IMR-90 (cell line): ENCODE data around the gene FOXN3. TPM values are rescaled to one million over a fixed set of nuclear protein-coding genes. Genes with fewer than 3 reads are reported as not detected.

ENCODE experiments used
- ATAC-seq: fragments of 200-7000 bp; cut with Tn5 transposase; 2 replicates; pipeline ENCODE4 v1.9.1; 2020; ENCODE audit warnings: low read depth, mild to moderate bottlenecking, moderate library complexity
- BruUV-seq: library from RNA; stranded (reverse); fragments of 400-500 nt; replicated peaks from 2 replicates; lab custom pipeline; 2021; lab: Mats Ljungman, UMichigan
- CTCF ChIA-PET: fragments of 300-600 bp; formaldehyde crosslinking; extraction: SDS; loops from one replicate; lab custom pipeline; 2021; ENCODE audit warnings: antibody characterized with exemption; lab: Yijun Ruan, JAX
- POLR2A ChIA-PET: fragments of 300-600 bp; sonication (Branson Sonifier 250); formaldehyde crosslinking; loops from one replicate; lab custom pipeline; 2022; ENCODE audit warnings: antibody characterized with exemption; ENCODE audit not compliant: unreplicated experiment; lab: Charles Lee
- DNase-seq: peaks from one replicate; pipeline ENCODE4 v3.0.0; 2013
- H2AFZ ChIP-seq: replicated peaks from 2 replicates; pipeline ENCODE3; 2013; ENCODE audit warnings: low read length, mild to moderate bottlenecking; ENCODE audit not compliant: poor library complexity
- H2AK5ac ChIP-seq: 2 replicates; pipeline ENCODE4 v1.6.1; 2013; ENCODE audit warnings: low read depth, low read length, inconsistent platforms
- H2AK9ac ChIP-seq: replicated peaks from 2 replicates; pipeline ENCODE3; 2013; ENCODE audit warnings: mild to moderate bottlenecking, low read depth, low read length, moderate library complexity; ENCODE audit not compliant: poor library complexity
- H2BK120ac ChIP-seq: 2 replicates; pipeline ENCODE4 v1.6.1; 2013; ENCODE audit warnings: low read depth, low read length, inconsistent platforms
- H2BK15ac ChIP-seq: 3 replicates; pipeline ENCODE4 v1.6.1; 2013; ENCODE audit warnings: low read depth, low read length, inconsistent platforms
- H2BK20ac ChIP-seq: 2 replicates; pipeline ENCODE4 v1.6.1; 2013; ENCODE audit warnings: low read depth, mild to moderate bottlenecking, inconsistent platforms, low read length, moderate library complexity
- H2BK5ac ChIP-seq: 2 replicates; pipeline ENCODE4 v1.6.1; 2013; ENCODE audit warnings: mild to moderate bottlenecking, low read depth, low read length, inconsistent platforms; ENCODE audit not compliant: poor library complexity, severe bottlenecking
- H3K14ac ChIP-seq: replicated peaks from 2 replicates; pipeline ENCODE4 v1.6.1; 2013; ENCODE audit warnings: low read depth, low read length, inconsistent platforms
- H3K18ac ChIP-seq: 2 replicates; pipeline ENCODE4 v1.6.1; 2013; ENCODE audit warnings: low read depth, low read length, control low read depth
- H3K23ac ChIP-seq: 2 replicates; pipeline ENCODE4 v1.6.1; 2013; ENCODE audit warnings: low read depth, low read length, inconsistent platforms
- H3K27ac ChIP-seq: 2 replicates; pipeline ENCODE4 v1.5.1; 2013; ENCODE audit warnings: mild to moderate bottlenecking, control low read depth, low read length; ENCODE audit not compliant: insufficient read depth
- H3K27me3 ChIP-seq: 2 replicates; pipeline ENCODE4 v1.6.1; 2013; ENCODE audit warnings: low read length; ENCODE audit not compliant: control insufficient read depth, insufficient read depth
- H3K36me3 ChIP-seq: 2 replicates; pipeline ENCODE4 v1.6.1; 2013; ENCODE audit warnings: low read length, mixed read lengths; ENCODE audit not compliant: control insufficient read depth, insufficient read depth
- H3K4ac ChIP-seq: 2 replicates; pipeline ENCODE4 v1.6.1; 2013; ENCODE audit warnings: low read depth, low read length, inconsistent platforms
- H3K4me1 ChIP-seq: 2 replicates; pipeline ENCODE4 v1.6.1; 2013; ENCODE audit warnings: low read length, mixed read lengths; ENCODE audit not compliant: control insufficient read depth, insufficient read depth
- H3K4me2 ChIP-seq: 2 replicates; pipeline ENCODE4 v1.6.1; 2013; ENCODE audit warnings: low read depth, mild to moderate bottlenecking, control low read depth, low read length, moderate library complexity
- H3K4me3 ChIP-seq: 2 replicates; pipeline ENCODE4 v1.5.1; 2013; ENCODE audit warnings: low read depth, mild to moderate bottlenecking, control low read depth, low read length, moderate library complexity; ENCODE audit not compliant: insufficient read depth
- H3K56ac ChIP-seq: 2 replicates; pipeline ENCODE4 v1.6.1; 2013; ENCODE audit warnings: low read length, inconsistent platforms; ENCODE audit not compliant: insufficient read depth; ENCODE audit errors: extremely low read depth
- H3K79me1 ChIP-seq, 2 experiments: 2 replicates each; pipeline ENCODE4 v1.6.1; 2013; ENCODE audit warnings: low read length in 2 of 2, inconsistent platforms in 1 of 2, low read depth in 1 of 2
- H3K9ac ChIP-seq: 2 replicates; pipeline ENCODE4 v1.6.1; 2013; ENCODE audit warnings: low read depth, low read length, control low read depth
- H3K9me1 ChIP-seq: 2 replicates; pipeline ENCODE4 v1.6.1; 2013; ENCODE audit warnings: low read length, inconsistent platforms; ENCODE audit not compliant: insufficient read depth
- H3K9me3 ChIP-seq: 2 replicates; pipeline ENCODE4 v1.6.1; 2013; ENCODE audit warnings: low read length; ENCODE audit not compliant: control insufficient read depth, insufficient read depth
- H4K20me1 ChIP-seq: 2 replicates; pipeline ENCODE4 v1.6.1; 2013; ENCODE audit warnings: low read length, inconsistent platforms; ENCODE audit not compliant: insufficient read depth
- H4K5ac ChIP-seq: 2 replicates; pipeline ENCODE4 v1.6.1; 2013; ENCODE audit warnings: mild to moderate bottlenecking, low read depth, low read length, control low read depth
- H4K8ac ChIP-seq, 2 experiments: 2 replicates each; pipeline ENCODE4 v1.6.1; 2013; ENCODE audit warnings: low read depth in 2 of 2, low read length in 2 of 2, control low read depth in 1 of 2, inconsistent platforms in 1 of 2
- H4K91ac ChIP-seq: 2 replicates; pipeline ENCODE4 v1.6.1; 2013; ENCODE audit warnings: low read depth, low read length, inconsistent platforms; ENCODE audit not compliant: insufficient read depth
- BHLHE40 ChIP-seq: fragments of 150-350 bp; IDR thresholded peaks from 2 replicates; pipeline ENCODE4 v1.6.1; 2016; ENCODE audit warnings: mild to moderate bottlenecking, low read depth, low read length
- CEBPB ChIP-seq: IDR thresholded peaks from 2 replicates; pipeline ENCODE4 v1.6.1; 2012; ENCODE audit warnings: low read depth, low read length, improper control_type of control experiment
- CHD1 ChIP-seq: IDR thresholded peaks from 2 replicates; pipeline ENCODE4 v1.6.1; 2012; ENCODE audit warnings: low read depth, low read length, improper control_type of control experiment
- CTCF ChIP-seq: conservative IDR thresholded peaks from 2 replicates; pipeline ENCODE4 v1.5.1; 2012; ENCODE audit warnings: mild to moderate bottlenecking, low read depth, low read length, improper control_type of control experiment
- FOS ChIP-seq: fragments of 150-350 bp; IDR thresholded peaks from 2 replicates; pipeline ENCODE4 v1.6.1; 2016; ENCODE audit warnings: low read depth, low read length
- MAFK ChIP-seq: IDR thresholded peaks from 2 replicates; pipeline ENCODE4 v1.6.1; 2012; ENCODE audit warnings: low read depth, low read length, improper control_type of control experiment
- MXI1 ChIP-seq: IDR thresholded peaks from 2 replicates; pipeline ENCODE4 v1.6.1; 2012; ENCODE audit warnings: low read depth, mild to moderate bottlenecking, low read length, moderate library complexity, borderline replicate concordance
- NFE2L2 ChIP-seq: fragments of 150-350 bp; IDR thresholded peaks from 2 replicates; pipeline ENCODE4 v1.6.1; 2016; ENCODE audit warnings: low read depth, mild to moderate bottlenecking, low read length
- POLR2A ChIP-seq: IDR thresholded peaks from 2 replicates; pipeline ENCODE4 v1.6.1; 2012; ENCODE audit warnings: mild to moderate bottlenecking, low read depth, low read length
- RAD21 ChIP-seq: IDR thresholded peaks from 2 replicates; pipeline ENCODE4 v1.6.1; 2012; ENCODE audit warnings: low read length, improper control_type of control experiment
- RCOR1 ChIP-seq: IDR thresholded peaks from 2 replicates; pipeline ENCODE4 v1.6.1; 2012; ENCODE audit warnings: mild to moderate bottlenecking, low read length, improper control_type of control experiment; ENCODE audit not compliant: insufficient replicate concordance
- RFX5 ChIP-seq: IDR thresholded peaks from 2 replicates; pipeline ENCODE4 v1.8.0; 2012; ENCODE audit warnings: low read depth, mild to moderate bottlenecking, low read length, moderate library complexity
- SMC3 ChIP-seq: fragments of 150-350 bp; IDR thresholded peaks from 2 replicates; pipeline ENCODE4 v1.6.1; 2016; ENCODE audit warnings: low read depth, mild to moderate bottlenecking, antibody characterized with exemption, low read length, moderate library complexity
- USF2 ChIP-seq: fragments of 150-350 bp; IDR thresholded peaks from 2 replicates; pipeline ENCODE4 v1.6.1; 2017; ENCODE audit warnings: mild to moderate bottlenecking, antibody characterized with exemption, low read length, low read depth
- WGBS, 2 experiments: methylation state at CpG; one replicate each; pipeline versions ENCODE4 v1.1.5 to v1.1.7; 2013; ENCODE audit warnings: missing lambda C conversion rate in 2 of 2; ENCODE audit not compliant: insufficient read length in 1 of 2; ENCODE audit errors: extremely low coverage in 2 of 2; 5-methylcytosine and 5-hydroxymethylcytosine counted together
- dilution Hi-C: fragments of 300-500 bp; cut with HindIII; formaldehyde crosslinking; loops from one replicate; pipeline ENCODE4 v1.14.3; 2018; ENCODE audit warnings: low sequenced_read_pairs; ENCODE audit not compliant: unreplicated experiment
- in situ Hi-C: fragments of 300-500 bp; cut with MboI; formaldehyde crosslinking; loops from 3 replicates; pipeline ENCODE4 v1.14.3; 2019; ENCODE audit warnings: low sequenced_read_pairs, inconsistent platforms, mixed read lengths
- intact Hi-C: fragments of 100-400 bp; cut with micrococcal nuclease; formaldehyde crosslinking; loops from 2 replicates; pipeline ENCODE4 v1.10.0; 2022
- polyA plus RNA-seq, 3 experiments: library from polyadenylated mRNA; depleted of rRNA; stranded (reverse); fragments of >200 nt; gene quantifications; 2 replicates each; pipeline ENCODE4 v1.2.3, GENCODE V29; 2012; ENCODE audit warnings: low replicate concordance in 1 of 3
- total RNA-seq: library from RNA; depleted of rRNA; stranded (reverse); fragments of >200 nt; gene quantifications from 2 replicates; pipeline ENCODE4 v1.2.3, GENCODE V29; 2012
- TF ChIP-seq, protein P1 (sequence below): fragments of 150-350 bp; IDR thresholded peaks from 2 replicates; pipeline ENCODE4 v1.6.1; 2016; ENCODE audit warnings: low read depth, mild to moderate bottlenecking, low read length, moderate library complexity, borderline replicate concordance

Gene FOXN3
- total and polyA plus RNA-seq, 2 of the 4 experiments (the other 2 are of a cell fraction): 22.6 to 33.7 TPM

DNA sequence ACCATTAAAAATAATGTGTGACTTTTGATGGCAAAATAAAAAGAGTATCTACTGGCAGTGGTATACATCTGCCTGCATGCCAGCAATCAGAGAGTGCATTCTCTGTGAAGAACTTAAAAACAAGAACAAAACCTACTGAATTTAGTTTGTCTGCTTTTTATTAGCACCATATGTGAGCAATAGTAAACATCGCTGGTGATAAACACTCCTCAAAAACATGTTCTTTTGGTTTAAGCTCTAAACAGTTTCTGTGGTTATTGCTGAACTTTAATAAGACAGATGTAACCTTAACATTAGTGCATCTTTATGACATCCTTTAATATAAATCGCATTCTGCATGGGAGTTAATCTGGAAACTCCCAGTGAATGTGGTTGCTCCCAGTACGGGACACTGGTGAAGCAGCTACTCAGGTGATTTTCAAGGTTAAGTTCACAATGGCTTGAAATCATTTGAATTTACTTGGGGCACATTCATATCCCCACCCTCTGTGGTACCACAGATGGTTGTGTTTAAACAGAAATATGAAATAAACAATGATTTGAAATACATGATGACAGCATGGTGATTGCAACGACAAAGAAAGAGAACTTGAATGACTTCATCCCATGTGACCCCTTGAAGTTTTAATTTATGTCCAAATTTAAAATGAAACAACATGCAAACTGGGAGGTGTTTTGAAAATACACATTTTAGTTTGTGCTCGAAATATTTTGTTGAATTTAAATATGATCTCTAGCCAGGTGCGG, 285.9 kb downstream of the FOXN3 start:
- Histone ChIP-seq H2BK5ac (no peak overlapping the region), H3K9ac (no peak overlapping the region), H4K91ac (no peak overlapping the region), H3K4me3 (no peak overlapping the region), H3K4me2 (no peak overlapping the region), H4K20me1 (no peaks in the 10 kb centered on the region), H2AFZ (no peak overlapping the region), H3K18ac (no peak overlapping the region), H2BK20ac (no peak overlapping the region), H3K36me3 (no peaks in the 10 kb centered on the region), H3K4me1 (no peaks in the 10 kb centered on the region), H2AK5ac (no peak overlapping the region), H2BK120ac (no peak overlapping the region), H3K9me1 (no peaks in the 10 kb centered on the region), H2BK15ac (no peak overlapping the region), H4K5ac (no peak overlapping the region), H3K27me3 (peaks cover 1% of the 10 kb centered on the region; the same call in 1 of the 2 replicates), H3K23ac (no peak overlapping the region), H3K4ac (no peak overlapping the region), H2AK9ac (no peak overlapping the region), H3K27ac (no peak overlapping the region), H3K56ac (no peak overlapping the region), H3K79me1 (no peaks in the 10 kb centered on the region), H3K14ac (no peak overlapping the region), H4K8ac (no peak overlapping the region), H3K9me3 (no peaks in the 10 kb centered on the region)
- TF ChIP-seq FOS (no peak), NFE2L2 (no peak), CEBPB (no peak), RAD21 (no peak), CTCF (no peak), RCOR1 (no peak), POLR2A (no peak), MAFK (no peak), USF2 (no peak), CHD1 (no peak), SMC3 (no peak), BHLHE40 (no peak), RFX5 (no peak), MXI1 (no peak)
- TF ChIP-seq, protein P1, sequence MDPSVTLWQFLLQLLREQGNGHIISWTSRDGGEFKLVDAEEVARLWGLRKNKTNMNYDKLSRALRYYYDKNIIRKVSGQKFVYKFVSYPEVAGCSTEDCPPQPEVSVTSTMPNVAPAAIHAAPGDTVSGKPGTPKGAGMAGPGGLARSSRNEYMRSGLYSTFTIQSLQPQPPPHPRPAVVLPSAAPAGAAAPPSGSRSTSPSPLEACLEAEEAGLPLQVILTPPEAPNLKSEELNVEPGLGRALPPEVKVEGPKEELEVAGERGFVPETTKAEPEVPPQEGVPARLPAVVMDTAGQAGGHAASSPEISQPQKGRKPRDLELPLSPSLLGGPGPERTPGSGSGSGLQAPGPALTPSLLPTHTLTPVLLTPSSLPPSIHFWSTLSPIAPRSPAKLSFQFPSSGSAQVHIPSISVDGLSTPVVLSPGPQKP: no peak
- ATAC-seq (no peak), DNase-seq (no peak)
- intact Hi-C loops: no loop called here
- dilution Hi-C loops: no loop called here
- 90% methylated on average over 2 of the region's 6 CpGs; no CpG with 5 or more reads in 1 of the 2 experiments for WGBS, 2 experiments
- in situ Hi-C loops: no loop called here
- no TSS peak for BruUV-seq
- ChIA-PET CTCF (no interaction called here), POLR2A (no interaction called here)
